Ovary (tissue), 9 donors: ENCODE measurements around the gene RBM8A. TPM values are rescaled to one million over a fixed set of nuclear protein-coding genes. Genes with fewer than 3 reads are reported as not detected.

Experiments used
- DNase-seq, 5 donors: peaks; one replicate each; pipeline ENCODE4 v3.0.0-alpha.2; 2019 to 2020
- H3K27ac ChIP-seq, 2 donors: fragments of 200-600 bp; one replicate each; pipeline versions ENCODE4 v1.5.1 to v1.8.0; 2019 to 2022
- H3K27me3 ChIP-seq: fragments of 200-600 bp; one replicate; pipeline ENCODE4 v1.8.0; 2022
- H3K36me3 ChIP-seq: fragments of 200-600 bp; sonication (generic); one replicate; pipeline ENCODE4 v1.5.1; 2019
- H3K4me1 ChIP-seq: one replicate; pipeline ENCODE4 v1.8.1; 2013; ENCODE audit warnings: mild to moderate bottlenecking, moderate library complexity; ENCODE audit not compliant: insufficient read depth
- H3K4me3 ChIP-seq: fragments of 200-600 bp; sonication (generic); one replicate; pipeline ENCODE4 v1.5.1; 2017
- H3K9me3 ChIP-seq, 2 donors: fragments of 200-600 bp in 1 of 2; sonication (generic) in 1 of 2; one replicate each; pipeline versions ENCODE4 v1.5.1 to v1.8.1; 2013 to 2019; ENCODE audit warnings: mild to moderate bottlenecking in 1 of 2, moderate library complexity in 1 of 2
- EP300 ChIP-seq: sonication (generic); formaldehyde crosslinking; IDR thresholded peaks from one replicate; pipeline ENCODE4 v1.6.1; 2017; ENCODE audit warnings: antibody characterized with exemption
- POLR2A ChIP-seq: fragments of 450-650 bp; IDR thresholded peaks from one replicate; pipeline ENCODE4 v1.6.1; 2017; ENCODE audit warnings: antibody characterized with exemption, mild to moderate bottlenecking, moderate library complexity
- WGBS, 3 donors: extraction: QIAGEN DNeasy Blood & Tissue Kit in 1 of 3; methylation state at CpG; one replicate each; pipeline versions ENCODE4 v1.1.5 to v1.1.7; 2013 to 2017; 5-methylcytosine and 5-hydroxymethylcytosine counted together
- intact Hi-C, 4 donors: fragments of 100-400 bp; cut with DNase I; formaldehyde crosslinking; loops; one replicate each; pipeline versions ENCODE4 v1.11.0 to v1.15.1; 2022 to 2023
- polyA plus RNA-seq, 2 donors: library from polyadenylated mRNA; stranded (reverse); fragments of 200-250 nt in 1 of 2; fragments of 350-450 nt in 1 of 2; fragmentation: Illumina TruSeq in 1 of 2; extraction: RNeasy Lipid Tissue Mini Kit (QIAGEN cat#74804) in 1 of 2; gene quantifications; one replicate each; pipeline ENCODE4 v1.2.3, GENCODE V29; 2013 to 2014
- total RNA-seq, 7 donors: library from RNA; depleted of rRNA in 2 of 7; stranded (reverse); fragments of >200 nt in 2 of 7; fragmentation: NEBNext Ultra II Directional in 3 of 7; extraction: Animal tissue kit (Norgen Biotek cat#: 25700) in 3 of 7; gene quantifications; one replicate each; pipeline versions ENCODE4 v1.1.0 to v1.2.4, GENCODE V29; 2016 to 2023
- TF ChIP-seq, protein P1 (sequence below), 3 donors: fragments of 450-650 bp in 2 of 3; fragments of 200-600 bp in 1 of 3; IDR thresholded peaks; one replicate each; pipeline versions ENCODE4 v1.5.1 to v1.8.0; 2016 to 2022; ENCODE audit warnings: antibody characterized with exemption in 3 of 3, mild to moderate bottlenecking in 1 of 3
- donor health status: DM: no; HTN: no; CAD: no; lungs with moderate emphysema.
- donor health status: DM: no; HTN: no; CAD: no.
- donor health status: Bipolar disorder and iron deficiency.
- donor health status: DM: yes; HTN: yes; CAD: no.
- donor health status: DM: no; HTN: no; CAD: no.
- donor health status: DM: yes; HTN: yes; CAD: no.

RBM8A gene
- total and polyA plus RNA-seq, 9 donors: 84.4 to 127 (median 107) TPM

DNA sequence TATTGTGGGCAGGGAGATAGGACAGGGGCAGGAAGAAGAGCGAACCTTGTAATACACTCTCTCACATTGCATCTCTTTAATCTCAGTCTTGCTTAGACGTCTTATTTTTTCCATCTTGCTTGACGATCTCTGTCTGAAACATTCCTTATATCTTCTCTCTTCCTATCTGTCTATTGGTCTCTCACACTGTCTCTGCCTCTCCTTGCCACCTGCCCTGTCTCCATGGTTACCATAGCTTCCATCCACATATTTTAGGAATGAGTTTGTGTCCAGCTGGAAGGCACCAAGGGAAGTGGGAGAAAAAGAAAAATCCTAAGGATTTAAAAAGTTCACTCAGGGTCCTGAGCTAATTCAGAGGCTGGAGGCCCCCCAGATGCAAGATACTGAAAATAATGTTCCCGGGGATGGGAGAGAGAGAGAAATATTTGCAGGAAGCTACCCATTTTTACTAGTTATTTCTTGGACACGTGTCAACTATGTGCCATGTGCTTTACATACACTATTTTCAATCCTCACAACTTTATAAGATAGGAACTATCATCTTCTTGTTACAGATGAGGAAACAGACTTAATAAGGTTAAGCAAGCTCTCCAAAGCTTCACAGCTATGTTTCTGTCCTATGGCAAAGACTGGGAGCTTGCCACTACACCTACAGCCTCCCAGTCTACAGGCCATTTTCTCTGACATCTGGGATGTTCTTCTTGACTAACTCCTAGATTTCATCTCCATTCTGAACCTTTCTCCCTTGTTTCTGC lies 36.2 kb upstream of the RBM8A start:
- WGBS, 3 donors: 14 to 19% (median 17%) methylated on average over 5 of the region's 5 CpGs
- TF ChIP-seq POLR2A (no peak), EP300 (no peak)
- TF ChIP-seq, protein P1, sequence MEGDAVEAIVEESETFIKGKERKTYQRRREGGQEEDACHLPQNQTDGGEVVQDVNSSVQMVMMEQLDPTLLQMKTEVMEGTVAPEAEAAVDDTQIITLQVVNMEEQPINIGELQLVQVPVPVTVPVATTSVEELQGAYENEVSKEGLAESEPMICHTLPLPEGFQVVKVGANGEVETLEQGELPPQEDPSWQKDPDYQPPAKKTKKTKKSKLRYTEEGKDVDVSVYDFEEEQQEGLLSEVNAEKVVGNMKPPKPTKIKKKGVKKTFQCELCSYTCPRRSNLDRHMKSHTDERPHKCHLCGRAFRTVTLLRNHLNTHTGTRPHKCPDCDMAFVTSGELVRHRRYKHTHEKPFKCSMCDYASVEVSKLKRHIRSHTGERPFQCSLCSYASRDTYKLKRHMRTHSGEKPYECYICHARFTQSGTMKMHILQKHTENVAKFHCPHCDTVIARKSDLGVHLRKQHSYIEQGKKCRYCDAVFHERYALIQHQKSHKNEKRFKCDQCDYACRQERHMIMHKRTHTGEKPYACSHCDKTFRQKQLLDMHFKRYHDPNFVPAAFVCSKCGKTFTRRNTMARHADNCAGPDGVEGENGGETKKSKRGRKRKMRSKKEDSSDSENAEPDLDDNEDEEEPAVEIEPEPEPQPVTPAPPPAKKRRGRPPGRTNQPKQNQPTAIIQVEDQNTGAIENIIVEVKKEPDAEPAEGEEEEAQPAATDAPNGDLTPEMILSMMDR (IDR thresholded peaks at IDR 0.05): no peak
- Histone ChIP-seq H3K27ac (peak overlapping the region; percentile 59 to 87), H3K4me1 (peaks cover 1% of the 10 kb centered on the region), H3K36me3 (no peaks in the 10 kb centered on the region), H3K9me3 (no peaks in the 10 kb centered on the region), H3K27me3 (no peaks in the 10 kb centered on the region), H3K4me3 (peak overlapping the region; percentile 43)
- intact Hi-C loops: loop anchor here in 3 of 4 donors (5.0 kb wide), 2 partner anchors 36 to 46 kb away; partner anchors contain the start of genes PEX11B (in 2 of the 3) and RBM8A (in 1 of the 3)
- DNase-seq: no peak

DNA sequence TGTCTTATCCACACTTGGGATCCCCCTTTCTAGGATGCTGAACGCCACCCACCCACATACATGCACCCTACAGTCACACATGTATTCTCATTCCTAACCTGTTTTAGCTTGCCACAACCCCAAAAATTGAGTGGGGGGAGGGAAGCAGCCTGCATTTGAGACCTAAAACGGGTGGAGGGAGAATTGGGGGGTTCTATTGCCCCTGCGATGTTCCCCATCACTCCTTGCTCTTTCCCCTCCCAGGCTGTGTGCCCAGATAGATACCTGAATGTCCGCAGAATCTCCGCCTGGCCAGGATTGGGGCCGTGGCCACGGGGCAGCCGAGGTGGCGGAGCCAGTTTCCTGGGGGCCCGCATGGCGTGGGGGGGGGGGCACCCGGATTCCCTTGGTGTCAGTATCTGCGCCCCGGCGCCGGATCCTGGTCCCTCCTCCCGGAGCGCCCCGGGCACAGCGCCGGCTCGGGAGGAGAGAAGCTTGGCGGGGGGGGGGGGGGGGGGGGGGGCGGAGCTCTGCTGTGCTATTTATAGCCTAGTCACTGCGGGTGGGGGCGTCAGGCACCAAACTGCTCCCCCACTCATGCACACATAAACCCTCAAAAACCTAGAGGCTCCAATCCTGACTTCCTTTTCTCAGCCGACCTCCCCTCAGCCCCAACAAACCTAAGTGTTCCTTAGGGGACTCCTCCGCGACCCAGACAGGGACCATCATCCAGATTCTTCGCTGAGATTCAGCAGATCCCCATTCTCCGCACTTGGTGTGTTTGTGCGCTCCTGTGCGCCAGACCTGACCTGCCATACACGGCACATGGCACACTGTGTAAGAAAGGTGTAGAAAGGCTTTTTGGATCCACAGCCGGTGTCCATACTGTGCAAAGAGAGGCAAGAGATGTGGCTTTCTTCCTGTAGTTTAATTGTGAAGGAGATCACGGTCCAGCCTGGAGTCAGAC lies 35.1 kb upstream of the RBM8A start:
- intact Hi-C loops: loop anchor here in 3 of 4 donors (5.0 kb wide), 2 partner anchors 35 to 45 kb away; partner anchors contain the start of genes PEX11B (in 2 of the 3) and RBM8A (in 1 of the 3)
- H3K36me3 ChIP-seq: no peaks in the 10 kb centered on the region
- peaks cover 1% of the 10 kb centered on the region for H3K4me1 ChIP-seq
- whole genome bisulfite sequencing, 3 donors: 2 to 3% (median 3%) methylated on average over 25 to 36 of the region's 36 CpGs
- no peaks in the 10 kb centered on the region for H3K27me3 ChIP-seq
- DNase-seq: peak; percentile 72 to 79 (median 78)
- TF ChIP-seq POLR2A (no peak), EP300 (no peak)
- TF ChIP-seq, protein P1 (IDR thresholded peaks at IDR 0.05): no peak
- peak overlapping the region; percentile 87 to 91 for H3K27ac ChIP-seq
- H3K9me3 ChIP-seq: no peaks in the 10 kb centered on the region
- H3K4me3 ChIP-seq: peak overlapping the region; percentile 58

DNA sequence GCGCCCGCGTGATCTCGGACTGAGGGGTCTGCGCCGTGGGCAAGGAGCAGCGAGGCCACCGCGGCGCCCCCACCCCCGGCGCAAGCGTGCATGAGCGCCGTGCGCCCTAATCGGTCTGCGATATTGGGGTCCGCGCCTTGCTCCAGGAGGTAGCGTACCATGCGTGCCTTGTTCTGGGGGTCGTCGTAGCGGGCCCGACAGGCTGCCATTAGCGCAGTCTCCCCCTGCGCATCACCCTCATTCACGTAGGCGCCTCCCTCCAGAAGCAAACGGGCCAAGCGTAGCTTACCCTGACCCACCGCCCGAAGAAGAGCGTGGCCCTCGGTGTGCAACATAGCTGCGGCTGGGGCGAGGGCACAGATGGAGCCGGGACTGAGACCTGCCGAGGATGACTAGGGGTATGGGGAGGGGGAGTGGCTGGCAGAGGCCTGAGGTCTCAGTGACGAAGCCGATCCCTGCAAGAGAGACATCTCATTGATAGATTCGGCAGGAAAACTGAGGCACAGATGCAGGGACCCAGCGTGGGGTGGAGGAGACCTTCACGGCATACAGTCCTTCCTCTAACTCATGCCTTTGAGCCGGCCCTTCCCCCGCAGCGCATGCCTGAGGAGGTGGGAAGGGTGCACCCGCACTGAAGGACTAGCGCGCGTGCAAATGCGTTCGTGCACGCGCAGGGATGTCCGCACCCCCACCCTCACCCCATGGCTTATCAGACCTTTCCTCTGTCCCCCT lies 34.3 kb upstream of the RBM8A start:
- no peaks in the 10 kb centered on the region for H3K9me3 ChIP-seq
- H3K4me1 ChIP-seq: peaks cover 1% of the 10 kb centered on the region
- H3K4me3 ChIP-seq: peak overlapping the region; percentile 58
- H3K27ac ChIP-seq: peak overlapping the region; percentile 87 to 91
- DNase-seq: peak; percentile 66 to 74 (median 69)
- TF ChIP-seq POLR2A (no peak), EP300 (no peak)
- TF ChIP-seq, protein P1 (IDR thresholded peaks at IDR 0.05): no peak
- 0 to 1% (median 0%) methylated on average over 43 to 57 of the region's 57 CpGs for WGBS, 3 donors
- intact Hi-C loops: loop anchor here in 3 of 4 donors (5.0 kb wide), 2 partner anchors 34 to 44 kb away; partner anchors contain the start of genes PEX11B (in 2 of the 3) and RBM8A (in 1 of the 3)
- no peaks in the 10 kb centered on the region for H3K27me3 ChIP-seq
- no peaks in the 10 kb centered on the region for H3K36me3 ChIP-seq

DNA sequence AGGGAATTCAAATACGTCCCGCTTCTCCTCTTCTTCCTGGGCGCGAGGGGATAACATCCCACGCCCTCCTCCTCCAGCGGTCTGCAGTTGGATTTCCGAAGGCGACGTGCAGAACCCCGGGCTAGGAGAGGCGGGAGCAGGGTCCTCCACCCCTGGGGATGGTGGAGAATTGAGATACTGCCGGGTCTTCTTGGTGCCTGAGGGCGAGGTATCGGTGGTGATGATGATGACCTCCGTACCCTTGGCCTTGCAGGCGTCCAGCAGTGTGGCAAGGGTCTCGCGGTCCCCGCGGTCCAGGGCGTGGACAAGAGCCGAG lies 33.8 kb upstream of the RBM8A start:
- Histone ChIP-seq H3K36me3 (no peaks in the 10 kb centered on the region), H3K27me3 (no peaks in the 10 kb centered on the region), H3K4me3 (peak overlapping the region; percentile 58), H3K9me3 (no peaks in the 10 kb centered on the region), H3K4me1 (peaks cover 1% of the 10 kb centered on the region), H3K27ac (peak overlapping the region; percentile 87 to 91)
- intact Hi-C loops: loop anchor here in 3 of 4 donors (5.0 kb wide), 2 partner anchors 34 to 44 kb away; partner anchors contain the start of genes PEX11B (in 2 of the 3) and RBM8A (in 1 of the 3)
- 0 to 1% (median 0%) methylated on average over 16 to 22 of the region's 22 CpGs for WGBS, 3 donors
- peak in 3 of 5 donors; percentile 29 to 65 (median 62) for DNase-seq
- TF ChIP-seq POLR2A (no peak), EP300 (no peak)
- TF ChIP-seq, protein P1 (IDR thresholded peaks at IDR 0.05): no peak
